ENCODE results near the gene RBM7. TPM values are rescaled to one million over a fixed set of nuclear protein-coding genes. Genes with fewer than 3 reads are reported as not detected.

RBM7 gene
- total RNA-seq, 1 experiment from 2014 or later, result 27.9 TPM

DNA sequence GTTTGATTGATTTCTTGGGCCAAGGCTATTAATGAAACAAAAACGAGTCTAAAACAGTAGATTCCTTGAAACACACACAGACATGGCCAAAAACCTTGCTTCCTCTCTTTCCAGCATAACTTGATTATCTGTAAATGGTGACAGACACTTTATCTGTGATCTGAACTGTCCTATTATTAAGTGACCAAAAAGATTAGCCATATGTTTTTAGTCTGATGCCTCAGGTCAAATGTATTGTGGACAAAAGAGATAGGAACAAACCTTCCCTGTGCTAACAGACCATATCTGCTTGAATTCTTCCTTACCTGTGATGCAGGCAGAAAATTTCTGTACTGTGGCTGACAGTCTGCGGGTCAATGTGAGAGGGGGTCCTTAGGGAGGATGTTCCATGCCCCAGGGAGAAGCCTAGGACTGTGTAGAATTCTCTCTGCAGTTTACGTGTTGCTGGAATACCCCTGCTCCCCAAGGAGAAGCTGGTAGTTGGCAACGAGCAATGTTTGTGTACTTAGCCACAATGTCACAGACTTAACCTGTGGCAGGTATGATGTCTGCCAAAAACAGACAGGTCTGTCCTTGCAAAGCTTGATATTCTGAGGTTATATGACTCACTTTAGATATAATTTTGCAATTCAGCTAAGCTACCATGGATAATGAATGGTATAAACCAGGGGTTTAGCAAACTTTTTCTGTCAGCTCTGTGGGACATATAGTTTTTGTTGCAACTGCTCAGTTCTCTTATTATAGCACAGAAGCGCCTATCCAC, 31.4 kb upstream of the RBM7 start:
- DNase-seq (ENCODE audit: low read depth, low spot score) (no peak), ATAC-seq (no peak)
- Histone ChIP-seq H3K36me3 (ENCODE audit: control insufficient read depth in 1 of 2, insufficient read depth in 2 of 2, low read length in 2 of 2) (no peaks in the 10 kb centered on the region), H2AFZ (ENCODE audit: low read depth, low read length, poor library complexity, severe bottlenecking) (no peak overlapping the region), H3K9me2 (ENCODE audit: insufficient read depth) (no peaks in the 10 kb centered on the region; the same call in 1 of the 2 replicates), H3K27me3 (ENCODE audit: insufficient read depth, low read length) (peaks cover 33% of the 10 kb centered on the region), H3K27ac (ENCODE audit: low read depth, low read length) (no peak overlapping the region), H3K4me1 (ENCODE audit: control insufficient read depth in 1 of 2, insufficient read depth in 2 of 2, low read length in 2 of 2) (peaks cover 0 to 14% of the 10 kb centered on the region in 2 experiments; a peak in 2 of 4 replicates), H3K4me2 (ENCODE audit: low read length) (no peak overlapping the region), H4K20me1 (ENCODE audit: insufficient read depth) (no peaks in the 10 kb centered on the region), H3K9me3 (ENCODE audit: control insufficient read depth in 1 of 2, insufficient read depth in 1 of 2, low read depth in 1 of 2, low read length in 2 of 2) (no peaks in the 10 kb centered on the region), H3K79me2 (ENCODE audit: insufficient read depth, low read length) (no peaks in the 10 kb centered on the region), H3K4me3 (replicated peaks in 1 of 2; ENCODE audit: low read depth in 1 of 2, low read length in 2 of 2) (no peak overlapping the region), H3K9ac (ENCODE audit: low read length) (no peak overlapping the region)
- intact Hi-C loops (cut with micrococcal nuclease), result no loop called here
- CTCF ChIA-PET, result no interaction called here
- RAD21 ChIA-PET (ENCODE audit: low non-redundant PET in 1 of 2, low total read pairs in 2 of 2, uncharacterized antibody in 2 of 2, unreplicated experiment in 2 of 2), result no interaction called here
- BruUV-seq (replicated peaks), result no TSS peak
- POLR2A ChIA-PET, result no interaction called here
- TF ChIP-seq POLR2A (IDR thresholded peaks at IDR 0.05; ENCODE audit: borderline replicate concordance, extremely low read depth, insufficient read depth, insufficient read length) (no peak), SP1 (IDR thresholded peaks at IDR 0.05; ENCODE audit: low read depth) (no peak), EGR1 (IDR thresholded peaks at IDR 0.05; ENCODE audit: low read depth) (no peak), EZH2phosphoT487 (IDR thresholded peaks at IDR 0.05; ENCODE audit: borderline replicate concordance) (no peak), ZBTB33 (IDR thresholded peaks at IDR 0.05; ENCODE audit: extremely low read depth, insufficient replicate concordance, low read length) (no peak), ELF1 (IDR thresholded peaks at IDR 0.05; ENCODE audit: borderline replicate concordance, low read depth) (no peak), EZH2 (IDR thresholded peaks at IDR 0.05) (no peak), YY1 (IDR thresholded peaks at IDR 0.05; ENCODE audit: extremely low read depth, insufficient replicate concordance, low read depth, low read length) (no peak), CBX3 (IDR thresholded peaks at IDR 0.05; ENCODE audit: low read depth) (no peak), ZFX (IDR thresholded peaks at IDR 0.05) (no peak), JUND (IDR thresholded peaks at IDR 0.05) (no peak), CEBPB (IDR thresholded peaks at IDR 0.05; ENCODE audit: low read depth) (no peak), FOSL1 (IDR thresholded peaks at IDR 0.05; ENCODE audit: low read depth) (no peak), SIN3A (IDR thresholded peaks at IDR 0.05; ENCODE audit: low read depth) (no peak), TCF7L2 (IDR thresholded peaks at IDR 0.05; ENCODE audit: borderline replicate concordance, extremely low read depth, insufficient read depth, insufficient read length) (no peak)
- TF ChIP-seq, protein P1, sequence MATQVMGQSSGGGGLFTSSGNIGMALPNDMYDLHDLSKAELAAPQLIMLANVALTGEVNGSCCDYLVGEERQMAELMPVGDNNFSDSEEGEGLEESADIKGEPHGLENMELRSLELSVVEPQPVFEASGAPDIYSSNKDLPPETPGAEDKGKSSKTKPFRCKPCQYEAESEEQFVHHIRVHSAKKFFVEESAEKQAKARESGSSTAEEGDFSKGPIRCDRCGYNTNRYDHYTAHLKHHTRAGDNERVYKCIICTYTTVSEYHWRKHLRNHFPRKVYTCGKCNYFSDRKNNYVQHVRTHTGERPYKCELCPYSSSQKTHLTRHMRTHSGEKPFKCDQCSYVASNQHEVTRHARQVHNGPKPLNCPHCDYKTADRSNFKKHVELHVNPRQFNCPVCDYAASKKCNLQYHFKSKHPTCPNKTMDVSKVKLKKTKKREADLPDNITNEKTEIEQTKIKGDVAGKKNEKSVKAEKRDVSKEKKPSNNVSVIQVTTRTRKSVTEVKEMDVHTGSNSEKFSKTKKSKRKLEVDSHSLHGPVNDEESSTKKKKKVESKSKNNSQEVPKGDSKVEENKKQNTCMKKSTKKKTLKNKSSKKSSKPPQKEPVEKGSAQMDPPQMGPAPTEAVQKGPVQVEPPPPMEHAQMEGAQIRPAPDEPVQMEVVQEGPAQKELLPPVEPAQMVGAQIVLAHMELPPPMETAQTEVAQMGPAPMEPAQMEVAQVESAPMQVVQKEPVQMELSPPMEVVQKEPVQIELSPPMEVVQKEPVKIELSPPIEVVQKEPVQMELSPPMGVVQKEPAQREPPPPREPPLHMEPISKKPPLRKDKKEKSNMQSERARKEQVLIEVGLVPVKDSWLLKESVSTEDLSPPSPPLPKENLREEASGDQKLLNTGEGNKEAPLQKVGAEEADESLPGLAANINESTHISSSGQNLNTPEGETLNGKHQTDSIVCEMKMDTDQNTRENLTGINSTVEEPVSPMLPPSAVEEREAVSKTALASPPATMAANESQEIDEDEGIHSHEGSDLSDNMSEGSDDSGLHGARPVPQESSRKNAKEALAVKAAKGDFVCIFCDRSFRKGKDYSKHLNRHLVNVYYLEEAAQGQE (IDR thresholded peaks at IDR 0.05; ENCODE audit: low read depth), result no peak
- TF ChIP-seq, protein P2, sequence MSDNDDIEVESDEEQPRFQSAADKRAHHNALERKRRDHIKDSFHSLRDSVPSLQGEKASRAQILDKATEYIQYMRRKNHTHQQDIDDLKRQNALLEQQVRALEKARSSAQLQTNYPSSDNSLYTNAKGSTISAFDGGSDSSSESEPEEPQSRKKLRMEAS (IDR thresholded peaks at IDR 0.05), result no peak
- TF ChIP-seq, protein P3, sequence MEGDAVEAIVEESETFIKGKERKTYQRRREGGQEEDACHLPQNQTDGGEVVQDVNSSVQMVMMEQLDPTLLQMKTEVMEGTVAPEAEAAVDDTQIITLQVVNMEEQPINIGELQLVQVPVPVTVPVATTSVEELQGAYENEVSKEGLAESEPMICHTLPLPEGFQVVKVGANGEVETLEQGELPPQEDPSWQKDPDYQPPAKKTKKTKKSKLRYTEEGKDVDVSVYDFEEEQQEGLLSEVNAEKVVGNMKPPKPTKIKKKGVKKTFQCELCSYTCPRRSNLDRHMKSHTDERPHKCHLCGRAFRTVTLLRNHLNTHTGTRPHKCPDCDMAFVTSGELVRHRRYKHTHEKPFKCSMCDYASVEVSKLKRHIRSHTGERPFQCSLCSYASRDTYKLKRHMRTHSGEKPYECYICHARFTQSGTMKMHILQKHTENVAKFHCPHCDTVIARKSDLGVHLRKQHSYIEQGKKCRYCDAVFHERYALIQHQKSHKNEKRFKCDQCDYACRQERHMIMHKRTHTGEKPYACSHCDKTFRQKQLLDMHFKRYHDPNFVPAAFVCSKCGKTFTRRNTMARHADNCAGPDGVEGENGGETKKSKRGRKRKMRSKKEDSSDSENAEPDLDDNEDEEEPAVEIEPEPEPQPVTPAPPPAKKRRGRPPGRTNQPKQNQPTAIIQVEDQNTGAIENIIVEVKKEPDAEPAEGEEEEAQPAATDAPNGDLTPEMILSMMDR (IDR thresholded peaks at IDR 0.05 in 2 of 3, conservative IDR thresholded peaks at IDR 0.05 in 1 of 3; ENCODE audit: borderline replicate concordance in 1 of 3, insufficient read depth in 1 of 3, low read depth in 2 of 3, low read length in 2 of 3), result no peak

Data from HCT116 (cell line).